Measurements from ENCODE around the gene ENO1. TPM values are rescaled to one million over a fixed set of nuclear protein-coding genes. Genes with fewer than 3 reads are reported as not detected.
"Not testable (repeated sequence)": the region's sequence is repeated elsewhere in the genome, so short reads cannot be mapped to it uniquely, and the experiment has no call there.

Gene ENO1
- total RNA-seq, 2 donors from 2014 or later, result 386 to 423 TPM

DNA sequence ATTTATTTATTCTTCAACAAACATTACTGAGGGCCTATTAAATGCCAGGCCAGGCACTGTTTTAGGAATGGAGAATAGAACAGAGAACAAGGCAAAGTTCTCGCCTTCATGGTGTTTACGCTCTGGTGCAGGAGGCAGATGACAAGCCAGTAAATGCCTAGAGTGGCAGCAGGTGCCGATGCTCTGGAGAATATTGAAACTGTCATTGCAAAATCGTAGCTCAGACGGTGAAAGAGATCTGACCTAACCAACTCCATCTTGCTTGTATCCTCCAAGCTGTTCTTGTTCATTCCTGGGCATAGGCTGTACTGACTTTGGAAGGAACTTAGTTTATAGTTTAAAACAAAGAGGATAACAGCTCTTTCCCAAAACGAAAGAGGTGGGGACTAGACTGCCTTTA, 13.5 kb upstream of the ENO1 start:
- Histone ChIP-seq H3K36me3 (no peaks in the 10 kb centered on the region), H3K27ac (no peak overlapping the region), H3K27me3 (replicated peaks; ENCODE audit: insufficient read depth) (no peaks in the 10 kb centered on the region), H3K4me3 (no peak overlapping the region), H3K9me3 (no peaks in the 10 kb centered on the region), H3K4me1 (replicated peaks) (no peaks in the 10 kb centered on the region)
- no peak for DNase-seq (ENCODE audit: low spot score)
- intact Hi-C loops (cut with DNase I), result no loop called here
- TF ChIP-seq POLR2AphosphoS5 (IDR thresholded peaks at IDR 0.05), result peak; percentile 44
- TF ChIP-seq POLR2A (IDR thresholded peaks at IDR 0.05), result no peak
- WGBS, result 46% methylated on average over 6 of the region's 6 CpGs

- H3K9me3 ChIP-seq, result no peaks in the 10 kb centered on the region
- no peak overlapping the region for H3K4me3 ChIP-seq
- H3K27me3 ChIP-seq (replicated peaks; ENCODE audit: insufficient read depth), result no peaks in the 10 kb centered on the region
- intact Hi-C loops (cut with DNase I), result no loop called here
- no peak for DNase-seq (ENCODE audit: low spot score)
- TF ChIP-seq CTCF (IDR thresholded peaks at IDR 0.05) (no peak), POLR2AphosphoS5 (IDR thresholded peaks at IDR 0.05) (no peak)
- WGBS, result 50% methylated on average over 3 of the region's 3 CpGs
- no peaks in the 10 kb centered on the region for H3K4me1 ChIP-seq (replicated peaks)
- H3K36me3 ChIP-seq, result no peaks in the 10 kb centered on the region
- peak overlapping the region; percentile 26 to 73 for H3K27ac ChIP-seq
Observed at GRCh38 chr1:8891401-8891800, 12.9 kb upstream of the ENO1 start.

GRCh38 chr1:8889925-8890785, 11.7 kb upstream of the ENO1 start:
- no peaks in the 10 kb centered on the region for H3K36me3 ChIP-seq
- peak overlapping the region; percentile 71 to 73 for H3K27ac ChIP-seq
- peak overlapping the region in 1 of 2 donors; percentile 8 for H3K4me3 ChIP-seq
- no peak for TF ChIP-seq POLR2A (IDR thresholded peaks at IDR 0.05)
- TF ChIP-seq POLR2AphosphoS5 (IDR thresholded peaks at IDR 0.05), result peak; percentile 74
- TF ChIP-seq CTCF (IDR thresholded peaks at IDR 0.05), result no peak
- intact Hi-C loops (cut with DNase I), result no loop called here
- 14% methylated on average over 18 of the region's 18 CpGs for WGBS
- no peaks in the 10 kb centered on the region for H3K27me3 ChIP-seq (replicated peaks; ENCODE audit: insufficient read depth)
- no peaks in the 10 kb centered on the region for H3K9me3 ChIP-seq
- H3K4me1 ChIP-seq (replicated peaks), result no peaks in the 10 kb centered on the region
- DNase-seq (ENCODE audit: low spot score), result peak; percentile 92

GRCh38 chr1:8889103-8889846, 10.8 kb upstream of the ENO1 start:
- no peak overlapping the region for H3K4me3 ChIP-seq
- no peaks in the 10 kb centered on the region for H3K4me1 ChIP-seq (replicated peaks)
- 64% methylated on average over 11 of the region's 11 CpGs for WGBS
- intact Hi-C loops (cut with DNase I), result no loop called here
- H3K27me3 ChIP-seq (replicated peaks; ENCODE audit: insufficient read depth), result no peaks in the 10 kb centered on the region
- H3K27ac ChIP-seq, result peak overlapping the region; percentile 71 to 73
- DNase-seq (ENCODE audit: low spot score), result no peak
- TF ChIP-seq POLR2AphosphoS5 (IDR thresholded peaks at IDR 0.05) (no peak), CTCF (IDR thresholded peaks at IDR 0.05) (no peak), POLR2A (IDR thresholded peaks at IDR 0.05) (no peak)
- H3K36me3 ChIP-seq, result no peaks in the 10 kb centered on the region
- no peaks in the 10 kb centered on the region for H3K9me3 ChIP-seq

DNA sequence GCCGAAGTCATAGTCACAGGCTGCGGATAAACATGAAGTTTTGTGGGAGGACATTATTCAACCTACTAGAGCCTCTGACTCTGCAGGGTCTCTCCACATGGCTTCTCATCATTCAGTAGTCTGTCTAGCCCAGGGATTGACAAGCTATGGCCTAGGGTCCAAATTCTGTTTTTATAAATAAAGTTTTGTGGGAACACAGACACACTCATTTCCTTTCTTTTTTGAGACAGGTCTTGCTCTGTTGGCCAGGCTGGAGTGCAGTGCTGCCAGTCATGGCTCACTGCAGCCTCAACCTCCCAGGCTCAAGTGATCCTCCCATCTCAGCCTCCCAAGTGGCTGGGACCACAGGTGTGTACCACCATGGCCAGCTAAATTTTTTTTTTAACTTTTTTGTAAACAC, 8.1 kb upstream of the ENO1 start:
- intact Hi-C loops (cut with DNase I), result no loop called here
- no peak for DNase-seq (ENCODE audit: low spot score)
- no peaks in the 10 kb centered on the region for H3K27me3 ChIP-seq (replicated peaks; ENCODE audit: insufficient read depth)
- WGBS, result 97% methylated on average over 2 of the region's 2 CpGs
- H3K9me3 ChIP-seq, result no peaks in the 10 kb centered on the region
- H3K36me3 ChIP-seq, result no peaks in the 10 kb centered on the region
- no peaks in the 10 kb centered on the region for H3K4me1 ChIP-seq (replicated peaks)
- no peak overlapping the region for H3K4me3 ChIP-seq
- H3K27ac ChIP-seq, result no peak overlapping the region
- no peak for TF ChIP-seq POLR2A (IDR thresholded peaks at IDR 0.05)

DNA sequence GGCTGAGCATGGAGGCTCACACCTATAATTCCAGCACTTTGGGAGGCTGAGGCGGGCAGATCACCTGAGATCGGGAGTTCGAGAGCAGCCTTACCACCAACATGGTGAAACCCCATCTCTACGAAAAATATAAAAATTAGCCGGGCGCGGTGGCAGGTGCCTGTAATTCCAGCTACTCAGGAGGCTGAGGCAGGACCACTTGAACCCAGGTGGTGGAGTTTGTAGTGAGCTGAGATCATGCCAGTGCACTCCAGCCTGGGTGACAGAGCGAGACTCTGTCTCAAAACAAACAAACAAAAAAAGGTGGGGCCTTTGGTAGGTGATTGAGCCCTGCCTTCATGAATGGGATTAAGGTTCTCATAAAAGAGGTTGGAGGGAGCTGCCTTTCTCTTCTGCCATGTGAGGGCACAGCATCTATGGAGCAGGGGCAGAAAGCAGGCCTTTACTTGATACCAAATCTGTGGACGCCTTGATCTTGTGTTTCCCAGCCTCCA, 7.6 kb upstream of the ENO1 start:
- H3K4me3 ChIP-seq; intact Hi-C loops (cut with DNase I); H3K4me1 ChIP-seq (replicated peaks); H3K27ac ChIP-seq; H3K27me3 ChIP-seq (replicated peaks; ENCODE audit: insufficient read depth); H3K9me3 ChIP-seq; H3K36me3 ChIP-seq; DNase-seq (ENCODE audit: low spot score): not testable (repeated sequence)
- WGBS, result 90% methylated on average over 9 of the region's 9 CpGs

- intact Hi-C loops (cut with DNase I); H3K9me3 ChIP-seq; H3K27ac ChIP-seq; H3K27me3 ChIP-seq (replicated peaks; ENCODE audit: insufficient read depth); H3K36me3 ChIP-seq; H3K4me3 ChIP-seq; DNase-seq (ENCODE audit: low spot score): not testable (repeated sequence)
- 91% methylated on average over 13 of the region's 13 CpGs for WGBS
- H3K4me1 ChIP-seq (replicated peaks), result peaks cover 12% of the 10 kb centered on the region
Observed at GRCh38 chr1:8884105-8884504, 5.6 kb upstream of the ENO1 start.

Measured in prostate gland (tissue), 2 donors.